Heart right ventricle (tissue), 16 donors: ENCODE measurements around the gene NHSL2. TPM values are rescaled to one million over a fixed set of nuclear protein-coding genes. Genes with fewer than 3 reads are reported as not detected.
"Not testable (repeated sequence)": the region's sequence is repeated elsewhere in the genome, so short reads cannot be mapped to it uniquely, and the experiment has no call there.

Experiments used
- ATAC-seq, 8 donors: fragments of 200-7000 bp; cut with Tn5 transposase; one replicate each; pipeline ENCODE4 v1.9.1; 2020; ENCODE audit warnings: mild to moderate bottlenecking in 8 of 8, moderate library complexity in 8 of 8, moderate number of reproducible peaks in 1 of 8
- DNase-seq, 2 donors: peaks; one replicate each; pipeline ENCODE4 v3.0.0-alpha.2; 2020
- H3K27ac ChIP-seq, 10 donors: fragments of 200-600 bp; sonication (generic) in 2 of 10; one replicate each; pipeline versions ENCODE4 v1.5.0 to v1.8.0; 2020 to 2022; ENCODE audit warnings: mild to moderate bottlenecking in 3 of 10
- H3K27me3 ChIP-seq, 7 donors: fragments of 200-600 bp; one replicate each; pipeline ENCODE4 v1.8.0; 2021 to 2022; ENCODE audit warnings: mild to moderate bottlenecking in 2 of 7
- H3K36me3 ChIP-seq, 9 donors: fragments of 200-600 bp; sonication (generic) in 1 of 9; one replicate each; pipeline versions ENCODE4 v1.5.0 to v1.8.0; 2020 to 2022; ENCODE audit warnings: mild to moderate bottlenecking in 2 of 9
- H3K4me1 ChIP-seq, 9 donors: fragments of 200-600 bp; sonication (generic) in 1 of 9; one replicate each; pipeline versions ENCODE4 v1.5.0 to v1.8.0; 2020 to 2022; ENCODE audit warnings: mild to moderate bottlenecking in 4 of 9
- H3K4me3 ChIP-seq, 10 donors: fragments of 200-600 bp; sonication (generic) in 2 of 10; one replicate each; pipeline versions ENCODE4 v1.5.0 to v1.8.0; 2020 to 2022; ENCODE audit warnings: mild to moderate bottlenecking in 7 of 10, moderate library complexity in 2 of 10
- H3K9me3 ChIP-seq, 11 donors: fragments of 200-600 bp in 10 of 11; sonication (generic) in 2 of 11; one replicate each; pipeline versions ENCODE4 v1.5.0 to v1.8.0; 2013 to 2022; ENCODE audit warnings: mild to moderate bottlenecking in 2 of 11, control low read depth in 1 of 11, moderate library complexity in 1 of 11
- WGBS, 2 donors: extraction: QIAGEN DNeasy Blood & Tissue Kit; methylation state at CpG; one replicate each; pipeline ENCODE4 v1.1.7; 2013; ENCODE audit warnings: inconsistent platforms in 1 of 2; 5-methylcytosine and 5-hydroxymethylcytosine counted together
- intact Hi-C, 10 donors: fragments of 100-400 bp; cut with DNase I; formaldehyde crosslinking; loops; one replicate each; pipeline versions ENCODE4 v1.11.1 to v1.14.2; 2022
- long read RNA-seq, 3 donors: library from polyadenylated mRNA; unstranded; transcript quantifications; one replicate each; pipeline ENCODE4 v2.0.0, GENCODE V29; 2020 to 2021
- polyA plus RNA-seq, 2 donors: library from polyadenylated mRNA; stranded (reverse); fragments of 200-250 nt; gene quantifications; one replicate each; pipeline ENCODE4 v1.2.3, GENCODE V29; 2013
- total RNA-seq, 10 donors: library from RNA; stranded (reverse); fragmentation: NEBNext Ultra II Directional in 3 of 10; extraction: Animal tissue kit (Norgen Biotek cat#: 25700) in 3 of 10; gene quantifications; one replicate each; pipeline versions ENCODE4 v1.2.1 to v1.2.4, GENCODE V29; 2021 to 2023
- TF ChIP-seq, protein P1 (sequence below), 9 donors: fragments of 200-600 bp; sonication (generic) in 2 of 9; IDR thresholded peaks; one replicate each; pipeline versions ENCODE4 v1.5.0 to v1.8.0; 2021 to 2022; ENCODE audit warnings: antibody characterized with exemption in 9 of 9, mild to moderate bottlenecking in 5 of 9, moderate library complexity in 1 of 9
- donor health status: Arrhythmogenic right ventricular cardiomyopathy.
- donor health status: ischemic (EF 13 %, LVEDD 7.1; RV severe dilation, severe dysfunction).
- donor health status: healthy with polysubstance abuse.
- donor health status: DM: no; HTN: yes; CAD: no.
- donor health status: DM: no; HTN: no; CAD: no.
- donor health status: ischemic (EF 25% LVEDD 6.9; RV normal size, moderate dysfunction).
- donor health status: ischemic (EF 25% LVEDD 5.7; RV mildly dilated, moderate dysfunction).
- donor health status: healthy.
- donor health status: DM: yes; HTN: yes; CAD: no.
- donor health status: Ischemic cardiomyopathy.
- donor health status: ischemic (EF 35%, LVEDD 5.7; RV mildly dilated, moderate dysfunction).
- donor health status: nonischemic (EF 11% LVEDD 7.7; RV severe dilation, severe dysfunction).
- donor health status: DM: yes; HTN: yes; CAD: no.
- donor health status: PGD.
- donor health status: ischemic (EF 29% LVEDD 5.4; RV normal size, mild dysfunction).
- donor health status: nonischemic (EF 23%, LVEDD 6.1; RV moderate dilation, normal function).

The NHSL2 gene
- total RNA-seq (1 to 10 TPM; 3.4 to 8.4 (median 6.3) TPM), polyA plus RNA-seq (1 to 10 TPM in 1 of 2 donors, under 1 TPM in 1; 0.86 to 2.3 TPM)
- long read RNA-seq, donor 1 = 0 reads
- long read RNA-seq, donor 2, partial matches to known transcripts = 0 of 4 reads
- long read RNA-seq, donor 2, other reads (novel, unspliced or antisense) = 4 of 4 reads
- long read RNA-seq, donor 3, partial matches to known transcripts = 0 of 5 reads
- long read RNA-seq, donor 3, other reads (novel, unspliced or antisense) = 5 of 5 reads

DNA sequence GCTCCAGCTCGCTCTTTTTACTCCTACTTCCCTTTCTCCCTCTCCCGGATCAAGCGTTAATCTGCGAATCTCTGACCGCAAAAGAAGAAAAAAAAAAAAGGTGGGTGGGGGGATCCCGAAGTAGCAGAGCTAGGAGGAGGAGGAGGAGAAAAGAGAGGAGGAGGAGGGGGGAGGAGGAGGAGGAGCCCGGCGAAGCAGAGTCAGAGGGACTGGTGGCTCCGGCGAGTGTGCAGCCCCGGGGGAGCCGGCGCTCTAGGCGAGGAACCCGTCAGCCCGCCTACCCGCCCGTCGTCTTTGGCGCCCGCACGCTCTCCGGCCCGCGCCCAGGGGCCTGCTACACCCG, at the start of gene NHSL2:
NHSL2 (plus strand) TSS at position 203 of the 343 bp plus-strand sequence.
- intact Hi-C loops = loop anchor here in 3 of 10 donors (5.0 to 10.0 kb wide), 4 partner anchors 87 to 1704 kb away; no protein-coding TSS in a partner anchor
- peaks cover 0 to 99% (median 13%) of the 10 kb centered on the region in 7 donors for H3K27me3 ChIP-seq
- WGBS, 2 donors = 1 to 2% methylated on average over 7 to 25 of the region's 26 CpGs
- peak within 1 kb of the TSS in 8 of 10 donors; percentile 17 to 72 (median 44) for H3K27ac ChIP-seq
- peaks cover 0 to 5% (median 0%) of the 10 kb centered on the region in 9 donors for H3K4me1 ChIP-seq
- H3K36me3 ChIP-seq = no peaks in the 10 kb centered on the region
- ATAC-seq (peak; percentile 38 to 75 (median 66)), DNase-seq (peak; percentile 24 to 34)
- no peaks in the 10 kb centered on the region for H3K9me3 ChIP-seq
- H3K4me3 ChIP-seq = peak within 1 kb of the TSS; percentile 3 to 55 (median 48)
- TF ChIP-seq, protein P1, sequence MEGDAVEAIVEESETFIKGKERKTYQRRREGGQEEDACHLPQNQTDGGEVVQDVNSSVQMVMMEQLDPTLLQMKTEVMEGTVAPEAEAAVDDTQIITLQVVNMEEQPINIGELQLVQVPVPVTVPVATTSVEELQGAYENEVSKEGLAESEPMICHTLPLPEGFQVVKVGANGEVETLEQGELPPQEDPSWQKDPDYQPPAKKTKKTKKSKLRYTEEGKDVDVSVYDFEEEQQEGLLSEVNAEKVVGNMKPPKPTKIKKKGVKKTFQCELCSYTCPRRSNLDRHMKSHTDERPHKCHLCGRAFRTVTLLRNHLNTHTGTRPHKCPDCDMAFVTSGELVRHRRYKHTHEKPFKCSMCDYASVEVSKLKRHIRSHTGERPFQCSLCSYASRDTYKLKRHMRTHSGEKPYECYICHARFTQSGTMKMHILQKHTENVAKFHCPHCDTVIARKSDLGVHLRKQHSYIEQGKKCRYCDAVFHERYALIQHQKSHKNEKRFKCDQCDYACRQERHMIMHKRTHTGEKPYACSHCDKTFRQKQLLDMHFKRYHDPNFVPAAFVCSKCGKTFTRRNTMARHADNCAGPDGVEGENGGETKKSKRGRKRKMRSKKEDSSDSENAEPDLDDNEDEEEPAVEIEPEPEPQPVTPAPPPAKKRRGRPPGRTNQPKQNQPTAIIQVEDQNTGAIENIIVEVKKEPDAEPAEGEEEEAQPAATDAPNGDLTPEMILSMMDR (IDR thresholded peaks at IDR 0.05) = no peak

DNA sequence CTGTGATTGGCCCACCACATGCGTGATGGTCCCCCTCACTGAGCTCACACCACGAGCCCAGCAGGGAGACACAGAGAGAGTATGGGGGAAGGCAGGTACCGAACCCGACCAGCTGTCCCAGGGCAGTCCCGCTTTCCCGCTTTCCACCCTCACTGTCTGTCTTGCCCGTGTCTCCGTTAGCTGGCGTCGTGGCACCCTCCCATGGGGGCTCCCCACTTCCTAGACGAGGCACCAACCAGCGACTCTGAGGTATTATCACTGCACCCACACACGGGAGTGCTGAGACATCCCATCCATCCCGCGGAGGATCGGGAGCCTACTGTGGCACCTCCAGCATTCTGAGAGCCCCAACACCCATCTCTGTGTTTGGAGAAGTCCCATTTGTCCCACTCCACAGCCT, 43.0 kb upstream of the NHSL2 start:
- H3K4me3 ChIP-seq = no peak overlapping the region
- DNase-seq (no peak), ATAC-seq (no peak)
- H3K4me1 ChIP-seq = no peaks in the 10 kb centered on the region
- TF ChIP-seq, protein P1 (IDR thresholded peaks at IDR 0.05) = no peak
- intact Hi-C loops = no loop called here
- peaks cover 0 to 44% (median 6%) of the 10 kb centered on the region in 7 donors for H3K27me3 ChIP-seq
- no peaks in the 10 kb centered on the region for H3K36me3 ChIP-seq
- 92 to 97% methylated on average over 16 of the region's 16 CpGs for WGBS, 2 donors
- H3K9me3 ChIP-seq = no peaks in the 10 kb centered on the region
- no peak overlapping the region for H3K27ac ChIP-seq

DNA sequence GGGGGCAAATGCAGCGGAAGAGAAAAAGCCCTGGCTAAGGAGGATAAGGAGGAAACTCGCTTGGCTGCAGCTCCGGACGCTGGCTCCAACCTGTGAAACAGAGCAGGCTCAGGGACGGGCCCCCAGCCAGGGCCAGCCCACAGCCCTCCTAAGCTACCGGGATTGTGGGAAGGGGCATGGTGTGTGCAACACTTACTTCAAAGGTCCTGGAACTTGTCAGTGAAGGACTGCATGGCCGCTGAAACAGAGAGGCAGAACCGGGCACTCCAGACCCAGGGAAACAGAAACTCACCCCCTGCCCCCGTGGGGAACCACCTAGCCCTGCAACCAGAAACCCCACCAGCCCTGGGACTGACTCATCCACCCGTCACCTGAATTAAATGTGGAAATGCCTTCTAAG, 41.1 kb upstream of the NHSL2 start:
- ATAC-seq, H3K36me3 ChIP-seq, intact Hi-C loops, H3K9me3 ChIP-seq, DNase-seq, H3K4me1 ChIP-seq, H3K4me3 ChIP-seq, H3K27ac ChIP-seq: not testable (repeated sequence)
- H3K27me3 ChIP-seq = peaks cover 0 to 37% (median 6%) of the 10 kb centered on the region in 7 donors
- WGBS, 2 donors = 6 to 22% methylated on average over 6 to 8 of the region's 10 CpGs

DNA sequence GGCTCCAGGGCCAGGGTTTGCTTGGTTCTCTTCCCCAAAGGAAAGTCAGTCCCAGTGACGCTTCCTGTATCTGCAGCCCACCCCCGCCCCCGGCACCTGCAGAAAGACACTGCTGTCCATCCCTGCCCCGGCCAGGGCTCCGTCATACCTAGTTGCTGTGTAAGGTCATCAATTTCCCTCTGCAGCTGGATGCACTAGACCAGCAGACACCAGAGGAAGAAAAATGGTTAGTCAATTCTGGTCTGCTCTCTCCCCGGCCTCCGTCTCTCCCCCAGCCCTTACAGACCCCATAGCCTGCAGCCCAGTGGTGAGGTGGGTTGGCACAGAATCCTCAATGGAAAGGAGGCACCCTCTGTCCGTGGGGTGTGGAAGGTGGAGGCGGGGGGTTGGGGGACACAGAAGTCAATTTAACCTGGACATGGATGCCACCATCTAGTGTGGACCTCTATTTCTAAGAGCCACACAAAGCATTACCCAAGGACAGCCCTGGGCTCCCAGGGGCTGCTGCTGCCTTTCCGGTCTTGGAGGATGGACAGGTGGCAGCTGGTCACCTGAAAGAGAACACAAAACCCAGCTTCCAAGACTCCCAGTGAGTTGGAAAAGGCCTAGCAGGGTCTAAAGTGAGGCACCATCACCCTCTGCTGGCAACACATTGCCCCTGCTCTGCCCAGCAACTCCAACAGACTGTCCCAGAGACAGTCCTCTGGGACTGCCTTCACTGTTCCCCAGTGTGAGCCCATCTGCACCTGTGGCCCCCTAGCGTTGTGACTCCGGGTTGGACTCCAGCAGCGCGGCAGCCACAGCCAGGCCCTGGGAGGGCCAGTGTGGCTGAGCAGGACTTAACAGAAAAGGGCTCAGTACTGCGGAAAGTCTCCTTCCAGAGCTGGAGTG, 40.2 kb upstream of the NHSL2 start:
- ATAC-seq = peak in 1 of 8 donors; percentile 52
- no peaks in the 10 kb centered on the region for H3K9me3 ChIP-seq
- no peak for DNase-seq
- TF ChIP-seq, protein P1 (IDR thresholded peaks at IDR 0.05) = peak in 2 of 9 donors; percentile 16 to 19
- H3K27ac ChIP-seq = no peak overlapping the region
- peaks cover 0 to 43% (median 6%) of the 10 kb centered on the region in 7 donors for H3K27me3 ChIP-seq
- intact Hi-C loops = no loop called here
- no peaks in the 10 kb centered on the region for H3K4me1 ChIP-seq
- H3K36me3 ChIP-seq = no peaks in the 10 kb centered on the region
- WGBS, 2 donors = 68% methylated on average over 15 of the region's 15 CpGs
- H3K4me3 ChIP-seq = no peak overlapping the region
